ENCODE data around the gene NASP. TPM values are rescaled to one million over a fixed set of nuclear protein-coding genes. Genes with fewer than 3 reads are reported as not detected.

The NASP gene
- total and polyA plus RNA-seq, 2 donors (not counting 3 experiments of a cell fraction or from before 2014, with no cell fraction given) = 101 to 149 TPM

DNA sequence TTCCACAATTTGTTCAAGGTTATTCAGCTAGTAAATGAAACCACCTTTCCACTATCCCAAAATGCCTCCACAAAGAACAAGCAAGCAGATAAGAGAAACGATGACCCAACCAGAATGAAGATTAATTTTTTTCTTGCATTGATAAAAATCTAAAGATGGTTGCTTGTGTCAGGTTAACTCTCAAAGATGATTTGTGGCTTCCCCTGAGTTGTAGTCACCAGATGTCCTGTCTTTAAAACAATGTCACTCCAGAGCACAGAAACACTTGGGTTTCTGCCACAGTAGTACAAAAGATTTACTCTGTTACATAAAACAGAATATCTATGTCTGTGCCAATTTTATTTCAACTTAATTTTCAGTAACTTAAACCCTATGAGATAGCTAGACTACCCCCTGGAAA is 51.4 kb downstream of the NASP start:
- FAIRE-seq (no peak), DNase-seq (ENCODE audit: low read depth, low spot score) (no peak)
- intact Hi-C loops (cut with micrococcal nuclease) = no loop called here
- Histone ChIP-seq H4K20me1 (replicated peaks; ENCODE audit: control insufficient read depth, extremely low read depth, insufficient read depth, low read length) (no peaks in the 10 kb centered on the region), H3K4me3 (replicated peaks in 1 of 3; ENCODE audit: insufficient read depth in 1 of 3, low read depth in 1 of 3, low read length in 3 of 3) (no peak overlapping the region), H3K36me3 (ENCODE audit: control insufficient read depth in 2 of 2, extremely low read depth in 1 of 2, insufficient read depth in 2 of 2, low read length in 2 of 2) (peaks cover 29 to 30% of the 10 kb centered on the region in 2 experiments), H3K9me1 (replicated peaks; ENCODE audit: control insufficient read depth, extremely low read depth, insufficient read depth, low read length) (no peaks in the 10 kb centered on the region), H3K4me1 (ENCODE audit: control insufficient read depth, extremely low read depth, insufficient read depth, low read length) (no peaks in the 10 kb centered on the region), H3K79me2 (ENCODE audit: control insufficient read depth, insufficient read depth, low read length) (no peaks in the 10 kb centered on the region), H3K27me3 (ENCODE audit: control insufficient read depth in 2 of 2, insufficient read depth in 2 of 2, low read length in 2 of 2) (no peaks in the 10 kb centered on the region), H3K4me2 (ENCODE audit: insufficient read depth, low read length) (no peak overlapping the region), H3K9me3 (replicated peaks; ENCODE audit: control insufficient read depth, insufficient read depth, low read length) (no peaks in the 10 kb centered on the region), H3K9ac (replicated peaks; ENCODE audit: extremely low read depth, insufficient read depth, low read length) (no peak overlapping the region), H3K27ac (ENCODE audit: insufficient read depth, low read depth, low read length) (no peak overlapping the region), H2AFZ (ENCODE audit: low read depth, low read length) (no peak overlapping the region)
- ChIA-PET POLR2A (no interaction called here), CTCF (no interaction called here)
- no TSS peak for BruUV-seq (replicated peaks)
- TF ChIP-seq EZH2 (IDR thresholded peaks at IDR 0.05; ENCODE audit: borderline replicate concordance, low read depth, low read length, severe bottlenecking) (no peak), POLR2A (IDR thresholded peaks at IDR 0.05; ENCODE audit: low read depth, low read length) (no peak), CTCF (IDR thresholded peaks at IDR 0.05; ENCODE audit: extremely low read depth in 1 of 2, insufficient read depth in 1 of 2, low read depth in 1 of 2, low read length in 2 of 2) (no peak), MYC (IDR thresholded peaks at IDR 0.05; ENCODE audit: low read depth, low read length) (no peak), POLR2AphosphoS5 (IDR thresholded peaks at IDR 0.05; ENCODE audit: insufficient read depth, low read depth, low read length) (no peak), GATA2 (IDR thresholded peaks at IDR 0.05; ENCODE audit: insufficient read depth, insufficient read length, low read depth, low read length) (no peak), JUN (IDR thresholded peaks at IDR 0.05; ENCODE audit: borderline replicate concordance, insufficient read depth, insufficient read length, low read depth) (no peak)
- TF ChIP-seq, protein P1, sequence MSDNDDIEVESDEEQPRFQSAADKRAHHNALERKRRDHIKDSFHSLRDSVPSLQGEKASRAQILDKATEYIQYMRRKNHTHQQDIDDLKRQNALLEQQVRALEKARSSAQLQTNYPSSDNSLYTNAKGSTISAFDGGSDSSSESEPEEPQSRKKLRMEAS (IDR thresholded peaks at IDR 0.05; ENCODE audit: insufficient read depth, insufficient read length) = no peak
- dilution Hi-C loops (cut with MboI; ENCODE audit: extremely low pct_ligation_motif_present, low sequenced_read_pairs) = no loop called here

Measured in endothelial cell of umbilical vein (primary cell).